ENCODE results near the gene NLRP9.
"Not testable (repeated sequence)": the region's sequence is repeated elsewhere in the genome, so short reads cannot be mapped to it uniquely, and the experiment has no call there.

Gene NLRP9

DNA sequence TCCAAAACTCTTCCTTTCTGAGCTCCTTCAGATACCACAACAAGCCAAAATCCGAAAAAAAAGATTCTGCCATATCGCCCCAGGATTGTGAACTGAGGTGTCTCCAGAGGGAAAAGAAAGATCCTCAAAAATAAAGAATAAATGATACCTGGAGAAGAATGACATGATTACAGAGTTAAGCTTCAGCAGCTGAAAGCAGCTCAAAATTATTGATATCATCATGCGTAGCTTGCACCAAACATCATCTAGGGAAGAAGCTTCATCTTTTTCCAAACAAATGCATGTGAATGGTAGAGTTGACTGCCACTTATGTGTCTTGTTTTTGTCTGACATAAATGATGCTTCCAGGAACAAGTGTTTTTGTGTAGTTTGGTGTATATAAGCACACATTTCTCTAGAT lies at the start of gene NLRP9:
Gene NLRP9 (minus strand): TSS at position 101 of the 400 bp plus-strand sequence. CDS start 28 bp downstream, at position 73.
- no peak for DNase-seq (ENCODE audit: low read depth)

DNA sequence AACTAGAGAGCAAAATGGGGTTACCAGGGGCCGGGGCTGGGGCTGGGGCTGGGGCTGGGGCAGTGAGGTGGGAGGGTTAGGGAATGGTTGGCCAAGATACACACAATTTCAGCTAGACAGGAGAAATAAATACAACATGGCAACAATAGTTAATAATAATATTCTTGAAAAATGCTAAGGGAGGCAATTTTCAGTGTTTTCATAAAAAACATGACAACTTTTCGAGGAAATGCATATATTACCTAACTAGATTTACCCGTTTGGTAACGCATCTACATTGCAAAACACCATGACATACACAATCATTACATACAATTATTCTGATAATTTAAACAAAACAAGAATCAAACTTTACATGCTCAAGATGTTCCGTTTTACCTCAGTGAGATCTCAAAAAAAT lies 42.9 kb upstream of the NLRP9 start:
- DNase-seq (ENCODE audit: low read depth) = no peak

DNA sequence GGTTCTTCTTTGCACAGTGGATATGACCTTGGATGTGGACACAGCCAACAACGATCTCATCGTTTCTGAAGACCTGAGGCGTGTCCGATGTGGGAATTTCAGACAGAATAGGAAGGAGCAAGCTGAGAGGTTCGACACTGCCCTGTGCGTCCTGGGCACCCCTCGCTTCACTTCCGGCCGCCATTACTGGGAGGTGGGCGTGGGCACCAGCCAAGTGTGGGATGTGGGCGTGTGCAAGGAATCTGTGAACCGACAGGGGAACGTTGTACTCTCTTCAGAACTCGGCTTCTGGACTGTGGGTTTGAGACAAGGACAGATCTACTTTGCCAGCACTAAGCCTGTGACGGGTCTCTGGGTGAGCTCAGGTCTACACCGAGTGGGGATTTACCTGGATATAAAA lies 40.1 kb upstream of the NLRP9 start:
- no peak for DNase-seq (ENCODE audit: low read depth)

DNA sequence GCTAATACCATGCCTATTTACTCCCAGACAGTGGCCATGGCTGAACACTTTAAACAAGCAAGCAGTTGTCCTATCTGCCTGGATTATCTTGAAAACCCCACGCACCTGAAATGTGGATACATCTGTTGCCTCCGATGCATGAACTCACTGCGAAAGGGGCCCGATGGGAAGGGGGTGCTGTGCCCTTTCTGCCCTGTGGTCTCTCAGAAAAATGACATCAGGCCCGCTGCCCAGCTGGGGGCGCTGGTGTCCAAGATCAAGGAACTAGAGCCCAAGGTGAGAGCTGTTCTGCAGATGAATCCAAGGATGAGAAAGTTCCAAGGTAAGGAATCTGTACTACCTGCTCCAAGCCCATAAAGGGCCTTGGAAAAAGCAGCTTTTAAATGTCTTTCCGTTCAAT lies 39.3 kb upstream of the NLRP9 start:
- no peak for DNase-seq (ENCODE audit: low read depth)

DNA sequence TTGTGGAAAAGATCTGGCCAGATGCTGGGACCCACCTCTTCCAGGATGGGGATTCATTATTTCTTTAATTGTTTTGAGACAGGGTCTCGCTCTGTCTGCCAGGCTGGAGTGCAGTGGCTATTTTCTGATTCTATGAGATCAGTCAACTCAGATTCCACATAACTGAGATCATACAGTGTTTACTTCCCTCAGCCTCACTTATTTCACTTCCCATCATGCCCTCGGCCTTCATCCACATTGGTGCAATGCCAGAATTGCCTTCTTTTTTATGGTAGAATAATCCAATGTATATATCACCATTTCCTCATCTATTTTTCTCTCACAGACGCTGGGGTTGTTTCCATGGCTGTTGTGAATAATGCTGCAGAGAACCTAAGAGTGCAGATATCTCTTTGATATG lies 31.4 kb upstream of the NLRP9 start:
- not testable (repeated sequence) for DNase-seq (ENCODE audit: low read depth)

DNA sequence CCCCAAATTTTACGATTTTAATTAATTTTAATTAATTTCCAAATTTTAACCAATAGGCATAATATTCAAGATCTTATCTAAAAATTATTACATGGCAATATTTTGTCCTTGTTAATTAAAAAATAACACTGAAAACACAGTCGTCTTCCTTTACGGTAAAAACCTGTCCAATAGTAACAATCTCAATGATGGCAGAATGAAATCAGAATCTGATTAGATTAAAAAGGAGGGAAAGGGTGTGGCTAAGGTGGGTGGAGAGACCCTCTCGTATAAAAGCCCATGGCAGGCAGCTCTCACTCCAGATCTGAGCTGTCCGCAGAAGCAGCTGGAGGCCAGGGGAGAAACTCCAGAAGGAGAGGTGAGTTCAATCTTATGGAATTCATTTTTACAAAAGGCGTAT lies 30.6 kb upstream of the NLRP9 start, which contains the start of gene RFPL4AL1:
Gene RFPL4AL1 (plus strand): TSS at position 301 of the 400 bp plus-strand sequence. CDS start 2,687 bp downstream, outside the sequence.
- DNase-seq (ENCODE audit: low read depth) = not testable (repeated sequence)

DNA sequence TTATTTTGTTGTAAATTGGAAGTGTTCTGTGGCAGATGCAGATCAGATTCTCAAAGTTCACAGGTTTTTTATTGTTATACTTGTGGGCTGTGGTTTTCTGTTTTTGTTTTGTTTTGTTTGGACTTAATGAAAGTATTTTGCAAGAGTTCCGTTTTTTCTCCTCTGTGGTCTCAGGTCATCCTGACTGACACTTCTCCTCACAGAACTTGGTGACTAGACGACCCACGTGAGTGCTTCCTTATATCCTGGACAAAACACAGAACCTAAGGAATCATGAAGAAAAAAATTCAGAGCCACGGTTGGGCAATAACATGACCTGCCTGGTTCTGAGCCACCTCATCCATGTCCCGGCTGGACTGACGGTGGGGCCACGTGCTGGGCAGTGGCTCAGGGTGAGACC lies 28.3 kb upstream of the NLRP9 start:
- no peak for DNase-seq (ENCODE audit: low read depth)

DNA sequence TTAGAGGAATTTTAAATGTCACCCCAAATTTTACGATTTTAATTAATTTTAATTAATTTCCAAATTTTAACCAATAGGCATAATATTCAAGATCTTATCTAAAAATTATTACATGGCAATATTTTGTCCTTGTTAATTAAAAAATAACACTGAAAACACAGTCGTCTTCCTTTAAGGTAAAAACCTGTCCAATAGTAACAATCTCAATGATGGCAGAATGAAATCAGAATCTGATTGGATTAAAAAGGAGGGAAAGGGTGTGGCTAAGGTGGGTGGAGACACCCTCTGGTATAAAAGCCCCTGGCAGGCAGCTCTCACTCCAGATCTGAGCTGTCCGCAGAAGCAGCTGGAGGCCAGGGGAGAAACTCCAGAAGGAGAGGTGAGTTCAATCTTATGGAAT lies 20.6 kb upstream of the NLRP9 start, which contains the start of gene RFPL4A:
Gene RFPL4A (plus strand): TSS at position 301 of the 400 bp plus-strand sequence. CDS start 2,704 bp downstream, outside the sequence.
- DNase-seq (ENCODE audit: low read depth) = not testable (repeated sequence)

DNA sequence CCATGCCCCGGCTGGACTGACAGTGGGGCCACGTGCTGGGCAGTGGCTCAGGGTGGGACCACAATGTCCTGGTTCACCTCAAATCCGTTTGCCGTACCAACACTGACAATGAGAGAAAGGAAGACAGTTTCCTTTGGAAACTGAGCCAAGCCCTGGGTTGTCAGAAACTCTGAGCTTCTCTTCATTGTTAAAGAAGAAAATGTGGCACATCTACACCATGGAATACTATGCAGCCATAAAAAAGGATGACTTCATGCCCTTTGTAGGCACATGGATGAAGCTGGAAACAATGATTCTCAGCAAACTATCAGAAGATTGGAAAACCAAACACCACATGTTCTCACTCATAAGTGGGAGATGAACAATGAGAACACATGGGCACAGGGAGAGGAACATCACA lies 18.6 kb upstream of the NLRP9 start:
- not testable (repeated sequence) for DNase-seq (ENCODE audit: low read depth)

DNA sequence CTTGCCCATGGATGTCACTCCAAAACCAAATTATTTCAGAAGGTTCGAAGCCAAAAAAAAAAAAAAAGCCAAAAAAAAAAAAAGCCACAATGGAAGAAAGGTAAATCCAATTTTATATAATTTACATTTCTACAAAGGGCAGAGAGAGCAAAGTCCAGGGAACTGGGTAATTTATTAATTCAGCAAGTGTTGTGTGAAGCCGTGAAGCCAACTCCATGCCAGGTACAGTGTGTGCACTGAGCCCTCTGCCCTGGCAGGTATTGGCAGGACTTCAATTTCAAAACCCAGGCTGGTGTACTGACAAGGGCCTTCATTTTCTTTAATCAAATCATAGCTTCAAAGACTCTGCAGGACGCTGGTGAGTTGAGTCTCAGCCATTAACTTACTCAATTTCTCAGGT lies 15.2 kb upstream of the NLRP9 start:
- no peak for DNase-seq (ENCODE audit: low read depth)

DNA sequence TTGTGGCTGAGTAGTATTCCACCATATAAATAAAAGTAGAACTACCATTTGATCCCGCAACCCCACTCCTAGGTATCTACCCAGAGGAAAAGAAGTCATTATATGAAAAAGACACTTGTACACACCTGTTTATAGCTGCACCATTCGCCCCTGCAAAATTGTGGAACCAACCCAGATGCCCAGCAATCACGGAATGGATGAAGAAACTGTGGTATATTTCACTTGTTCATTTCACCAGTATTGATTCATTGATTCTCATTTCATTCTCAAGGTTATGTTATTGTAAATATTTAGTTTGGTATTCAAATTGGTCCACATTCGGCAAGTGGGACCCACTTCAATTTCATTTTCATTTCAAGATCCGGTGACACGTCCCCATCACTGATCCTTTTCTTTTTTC lies 12.5 kb upstream of the NLRP9 start:
- DNase-seq (ENCODE audit: low read depth) = no peak

DNA sequence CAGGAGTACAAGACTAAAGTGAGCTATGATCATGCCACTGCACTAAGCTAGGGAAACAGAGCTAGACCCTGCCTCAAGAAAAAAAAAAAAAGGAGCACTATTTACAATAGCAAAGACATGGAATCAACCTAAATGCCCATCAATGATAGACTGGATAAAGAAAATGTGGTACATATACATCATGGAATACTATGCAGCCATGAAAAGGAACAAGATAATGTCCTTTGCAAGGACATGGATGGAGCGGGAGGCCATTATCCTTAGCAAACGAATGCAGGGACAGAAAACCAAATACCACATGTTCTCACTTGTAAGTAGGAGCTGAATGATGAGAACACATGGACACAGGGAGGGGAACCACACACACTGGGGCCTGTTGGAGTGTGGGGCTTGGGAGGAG lies 7.8 kb downstream of the NLRP9 start:
- DNase-seq (ENCODE audit: low read depth) = not testable (repeated sequence)

DNA sequence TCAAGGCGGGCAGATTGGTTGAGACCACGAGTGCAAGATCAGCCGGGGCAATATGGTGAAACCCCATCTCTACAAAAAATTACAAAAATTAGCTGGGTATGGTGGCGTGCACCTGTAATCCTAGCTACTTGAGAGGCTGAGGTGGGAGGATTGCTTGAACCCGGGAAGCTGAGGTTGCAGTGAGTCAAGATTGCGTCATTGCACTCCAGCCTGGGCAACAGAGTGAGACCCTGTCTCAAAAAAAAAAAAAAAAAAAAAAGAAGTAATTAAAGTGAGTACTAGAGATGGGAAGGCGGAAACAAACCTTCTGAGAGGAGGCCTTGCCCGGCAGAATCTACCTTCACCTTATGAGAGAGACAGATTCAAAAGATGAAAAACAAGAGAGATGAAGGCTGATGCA lies 14.7 kb downstream of the NLRP9 start:
- no peak for DNase-seq (ENCODE audit: low read depth)

DNA sequence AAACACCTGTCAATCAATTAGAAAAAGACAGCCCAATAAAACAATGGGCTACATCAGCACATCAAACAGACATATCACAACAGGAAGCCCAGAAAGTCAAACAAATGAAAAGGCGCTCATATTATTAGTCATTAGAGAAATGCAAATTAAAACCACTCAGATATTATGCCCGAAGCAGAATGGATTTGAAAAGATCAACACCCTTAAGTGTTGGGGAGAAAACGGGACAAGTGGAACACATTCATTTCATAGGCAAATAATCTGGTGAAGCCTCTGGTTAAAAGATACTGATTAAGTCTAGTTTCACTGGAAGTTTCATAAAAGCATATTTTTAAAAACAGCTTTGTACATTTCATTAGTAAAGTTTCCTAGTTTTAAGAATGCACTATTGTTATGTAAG lies 17.4 kb downstream of the NLRP9 start:
- no peak for DNase-seq (ENCODE audit: low read depth)

DNA sequence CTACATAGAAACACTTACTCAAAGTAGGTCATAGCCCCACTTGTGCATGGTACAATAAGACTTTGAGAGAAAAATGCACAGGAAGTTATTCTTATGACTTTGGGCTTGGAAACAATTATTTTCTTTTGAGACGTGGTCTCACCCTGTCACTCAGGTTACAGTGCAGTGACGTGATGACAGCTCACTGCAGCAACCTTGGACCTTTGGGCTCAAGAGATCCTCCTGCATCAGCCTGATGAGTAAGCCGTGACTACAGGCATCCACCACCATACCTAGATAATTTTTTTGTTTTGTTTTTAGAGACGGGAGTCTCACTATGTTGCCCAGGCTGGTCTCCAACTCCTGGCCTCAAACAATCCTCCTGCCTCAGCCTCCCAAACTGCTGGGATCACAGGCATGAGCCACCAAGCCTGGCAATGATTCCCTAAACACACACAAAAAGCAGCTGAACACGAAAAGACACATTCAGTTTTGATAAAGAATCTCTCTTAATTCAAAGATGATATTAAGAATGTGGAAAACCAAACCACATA lies 17.9 kb downstream of the NLRP9 start:
- no peak for DNase-seq (ENCODE audit: low read depth)

DNA sequence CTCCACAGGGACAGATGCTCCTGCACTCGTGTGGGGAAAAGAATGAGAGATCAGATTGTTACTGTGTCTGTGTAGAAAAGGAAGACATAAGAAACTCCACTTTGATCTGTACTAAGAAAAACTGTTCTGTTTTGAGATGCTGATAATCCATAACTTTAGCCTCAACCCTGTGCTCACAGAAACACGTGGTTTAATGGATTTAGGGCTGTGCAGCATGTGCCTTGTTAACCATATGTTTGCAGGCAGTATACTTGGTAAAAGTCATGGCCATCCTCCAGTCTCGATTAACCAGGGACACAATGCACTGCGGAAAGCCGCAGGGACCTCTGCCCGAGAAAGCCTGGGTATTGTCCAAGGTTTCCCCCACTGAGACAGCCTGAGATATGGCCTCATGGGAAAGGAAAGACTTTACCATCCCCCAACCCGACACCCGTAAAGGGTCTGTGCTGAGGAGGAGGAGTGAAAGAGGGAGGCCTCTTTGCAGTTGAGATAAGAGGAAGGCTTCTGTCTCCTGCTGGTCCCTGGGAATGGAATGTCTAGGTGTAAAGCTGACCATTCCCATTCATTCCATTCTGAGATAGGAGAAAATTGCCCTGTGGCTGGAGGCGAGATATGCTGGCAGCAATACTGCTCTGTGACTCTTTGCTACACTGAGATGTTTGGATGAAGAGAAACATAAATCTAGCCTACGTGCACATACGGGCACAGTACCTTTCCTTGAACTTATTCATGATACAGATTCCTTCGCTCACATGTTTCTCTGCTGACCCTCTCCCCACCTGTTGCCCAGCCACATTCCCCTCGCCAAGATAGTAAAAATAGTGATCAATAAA lies 20.1 kb downstream of the NLRP9 start:
- not testable (repeated sequence) for DNase-seq (ENCODE audit: low read depth)

DNA sequence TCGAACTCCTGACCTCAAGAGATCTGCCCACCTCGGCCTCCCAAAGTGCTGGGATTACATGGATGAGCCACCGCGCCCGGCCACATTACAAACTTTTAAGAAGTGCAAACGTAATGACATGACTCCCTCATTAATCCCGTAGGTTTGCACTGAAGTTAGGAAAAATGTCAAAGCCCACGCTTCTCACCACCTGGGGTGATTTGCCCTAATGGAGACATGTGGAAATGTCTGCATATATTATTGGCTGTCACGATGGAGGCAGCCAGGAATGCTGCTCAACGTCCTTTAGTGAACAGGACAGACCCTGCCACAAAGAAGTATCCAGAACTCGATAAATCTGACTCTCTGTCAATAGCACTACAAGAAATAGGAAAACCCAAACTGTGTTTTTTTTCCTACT lies 21.0 kb downstream of the NLRP9 start:
- no peak for DNase-seq (ENCODE audit: low read depth)

DNA sequence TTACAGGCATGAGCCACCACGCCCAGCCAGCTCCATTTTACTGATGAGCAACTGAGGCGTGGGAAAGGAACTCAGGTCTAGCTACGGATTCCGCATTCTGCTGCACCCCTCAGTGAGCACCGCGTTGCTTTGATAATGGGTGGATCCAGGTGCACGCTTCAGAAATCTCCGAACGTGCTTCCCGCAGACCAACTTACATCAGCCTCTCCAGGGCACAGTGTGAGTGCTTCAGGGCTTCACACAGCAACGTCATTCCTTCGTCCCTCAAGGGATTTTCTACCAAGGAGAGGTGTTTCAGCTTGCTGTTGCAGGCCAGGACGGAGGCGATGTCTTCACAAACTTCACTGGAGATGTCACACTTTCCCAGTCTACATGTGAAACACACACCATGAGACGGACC lies 21.7 kb downstream of the NLRP9 start:
- DNase-seq (ENCODE audit: low read depth) = no peak

DNA sequence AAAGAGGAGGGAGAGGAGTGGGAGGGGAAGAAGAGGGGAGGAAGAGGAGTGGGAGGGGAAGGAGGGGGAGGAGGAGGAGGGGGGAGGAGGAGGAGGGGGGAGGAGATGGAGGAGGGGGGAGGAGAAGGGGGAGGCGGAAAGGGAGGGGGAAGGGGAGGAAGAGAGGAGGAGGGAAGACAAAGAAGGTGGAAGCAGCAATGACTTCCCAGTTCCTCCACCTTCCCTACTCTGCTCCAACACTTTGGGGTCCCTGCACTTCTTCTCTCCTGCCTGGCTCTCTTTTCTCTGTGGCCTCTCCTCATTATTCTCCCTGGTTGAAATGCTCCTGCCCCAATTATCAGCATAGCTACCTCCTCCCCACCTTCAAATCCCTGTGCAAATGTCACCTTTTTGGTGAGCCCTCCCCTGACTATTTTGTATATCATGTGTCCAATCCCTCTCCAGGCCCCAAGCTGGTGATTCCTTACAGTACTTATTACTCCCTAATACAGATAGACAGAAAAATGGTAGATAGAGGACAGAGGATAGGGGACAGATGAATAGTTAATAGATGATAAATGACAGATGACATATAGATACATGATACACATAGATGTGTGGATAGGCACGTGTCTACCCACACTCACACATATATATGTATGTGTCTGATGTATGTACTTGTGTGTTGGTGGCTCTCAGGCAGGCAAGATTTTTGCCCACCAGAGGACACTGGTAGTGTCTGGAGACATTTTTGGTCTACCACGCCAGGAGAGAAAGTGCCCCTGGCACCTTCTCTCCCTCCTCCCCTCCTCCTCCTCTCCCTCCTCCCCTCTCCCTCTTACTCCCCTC lies 25.2 kb downstream of the NLRP9 start:
- no peak for DNase-seq (ENCODE audit: low read depth)

DNA sequence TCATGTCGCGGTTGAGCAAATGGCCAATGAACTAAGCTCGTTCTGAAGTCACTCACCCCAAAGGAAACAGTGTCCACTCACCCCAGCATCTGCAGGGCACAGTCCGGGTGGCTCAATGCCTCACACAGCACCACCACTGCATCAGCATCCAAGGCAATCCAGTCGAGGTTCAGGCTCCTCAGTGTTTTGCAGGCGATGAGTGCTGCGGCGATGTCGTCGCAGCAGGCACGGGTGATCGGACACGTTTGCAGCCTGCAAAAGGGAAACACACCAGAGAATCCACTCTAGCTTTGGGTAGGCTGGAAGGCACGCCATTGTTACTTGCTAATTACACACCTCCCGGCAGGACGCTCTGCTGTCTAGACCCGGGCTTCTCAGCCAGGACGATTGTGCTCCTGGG lies 26.5 kb downstream of the NLRP9 start:
- DNase-seq (ENCODE audit: low read depth) = no peak

DNA sequence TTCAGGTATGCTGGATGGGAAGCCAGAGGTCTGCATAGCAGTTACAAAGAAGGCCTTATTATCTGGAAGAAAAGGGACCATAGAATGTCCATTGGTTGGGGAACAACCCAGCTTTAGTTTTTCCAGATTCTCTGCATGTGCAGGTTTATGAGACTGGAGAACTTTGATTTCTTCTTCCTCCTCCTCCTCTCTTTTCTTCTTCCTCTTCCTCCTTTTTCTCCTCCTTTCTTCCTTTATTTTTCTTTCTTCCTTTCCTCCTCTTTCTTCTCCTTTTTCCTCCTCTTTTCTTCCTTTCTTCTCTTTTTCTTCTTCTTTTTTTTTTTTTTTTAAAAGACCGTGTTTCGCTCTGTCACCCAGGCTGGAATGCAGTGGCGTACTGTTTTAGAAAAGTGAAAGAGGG lies 32.2 kb downstream of the NLRP9 start:
- DNase-seq (ENCODE audit: low read depth) = no peak

DNA sequence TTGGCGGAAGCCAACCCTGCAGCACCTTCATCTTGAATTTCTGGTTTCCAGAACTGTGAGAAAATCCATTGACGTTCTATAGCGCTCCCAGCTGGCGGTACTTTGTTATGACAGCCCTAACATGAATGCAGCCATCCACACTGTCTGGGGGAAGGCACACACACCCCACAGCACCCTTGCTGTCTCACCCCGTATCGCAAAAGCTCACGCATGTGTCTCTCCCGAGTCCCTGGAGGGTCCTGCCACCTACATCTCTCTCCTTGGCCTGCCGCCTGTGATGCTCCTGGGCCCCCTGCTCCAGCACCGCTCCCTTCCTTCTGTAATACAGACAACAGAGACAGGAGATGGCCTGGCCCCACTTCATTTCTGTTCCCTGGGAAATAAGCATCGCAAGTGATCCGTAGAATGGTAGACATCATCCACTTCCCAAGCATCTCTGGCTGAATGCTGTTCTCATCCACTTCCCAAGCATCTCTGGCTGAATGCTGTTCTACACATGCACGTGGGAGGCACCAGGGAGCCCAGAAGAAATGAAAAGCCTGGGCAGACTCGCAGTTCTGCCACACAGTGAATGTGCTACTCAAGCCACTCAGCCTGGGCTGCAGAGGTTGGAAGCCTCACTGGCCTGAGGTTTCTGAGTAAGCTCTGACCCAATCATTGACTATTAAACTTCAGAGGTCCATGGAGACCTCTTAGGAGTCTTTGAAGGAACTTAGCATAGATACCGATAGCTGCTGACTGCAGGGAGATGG lies 33.5 kb downstream of the NLRP9 start:
- no peak for DNase-seq (ENCODE audit: low read depth)
